ENCODE results near the gene FHAD1.

DNA sequence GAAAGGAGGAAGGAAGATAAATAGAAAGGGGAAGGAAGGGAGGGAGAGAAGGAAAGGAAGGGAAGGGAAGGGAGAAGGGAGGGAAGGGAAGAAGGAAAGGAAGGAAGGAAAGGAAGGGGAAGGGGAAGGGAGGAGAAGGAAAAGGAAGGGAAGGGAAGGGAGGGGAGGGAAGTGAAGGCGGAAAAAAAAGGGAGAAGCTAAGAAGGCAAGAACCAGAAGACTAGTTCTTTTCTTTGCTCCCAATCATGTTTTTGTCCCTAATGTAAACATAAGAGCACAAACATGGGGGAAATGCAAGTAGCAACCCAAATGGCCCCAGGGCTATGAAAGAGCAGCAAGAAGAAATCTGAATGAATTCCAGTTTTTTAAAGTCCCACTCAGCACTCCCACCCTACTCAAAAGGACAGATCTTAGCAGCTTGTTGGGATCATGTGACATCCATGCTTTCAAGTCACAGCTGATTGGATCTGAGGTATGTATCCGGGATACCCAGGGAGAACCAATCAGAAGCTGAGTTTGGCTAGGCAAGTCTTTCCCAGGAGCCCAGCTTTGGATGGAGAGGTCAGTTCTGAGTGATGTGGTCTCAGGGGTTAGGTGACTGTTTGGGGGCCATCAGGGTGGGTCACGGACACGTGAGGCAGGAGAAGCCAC is 24.2 kb upstream of the FHAD1 start:
- TF ChIP-seq, protein P1, sequence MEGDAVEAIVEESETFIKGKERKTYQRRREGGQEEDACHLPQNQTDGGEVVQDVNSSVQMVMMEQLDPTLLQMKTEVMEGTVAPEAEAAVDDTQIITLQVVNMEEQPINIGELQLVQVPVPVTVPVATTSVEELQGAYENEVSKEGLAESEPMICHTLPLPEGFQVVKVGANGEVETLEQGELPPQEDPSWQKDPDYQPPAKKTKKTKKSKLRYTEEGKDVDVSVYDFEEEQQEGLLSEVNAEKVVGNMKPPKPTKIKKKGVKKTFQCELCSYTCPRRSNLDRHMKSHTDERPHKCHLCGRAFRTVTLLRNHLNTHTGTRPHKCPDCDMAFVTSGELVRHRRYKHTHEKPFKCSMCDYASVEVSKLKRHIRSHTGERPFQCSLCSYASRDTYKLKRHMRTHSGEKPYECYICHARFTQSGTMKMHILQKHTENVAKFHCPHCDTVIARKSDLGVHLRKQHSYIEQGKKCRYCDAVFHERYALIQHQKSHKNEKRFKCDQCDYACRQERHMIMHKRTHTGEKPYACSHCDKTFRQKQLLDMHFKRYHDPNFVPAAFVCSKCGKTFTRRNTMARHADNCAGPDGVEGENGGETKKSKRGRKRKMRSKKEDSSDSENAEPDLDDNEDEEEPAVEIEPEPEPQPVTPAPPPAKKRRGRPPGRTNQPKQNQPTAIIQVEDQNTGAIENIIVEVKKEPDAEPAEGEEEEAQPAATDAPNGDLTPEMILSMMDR (IDR thresholded peaks at IDR 0.05): no peak
- no peak for TF ChIP-seq POLR2A (IDR thresholded peaks at IDR 0.05)

All from thyroid gland (tissue), 4 donors.